Measurements from ENCODE around the gene CCNF.

- TF ChIP-seq, protein P1, sequence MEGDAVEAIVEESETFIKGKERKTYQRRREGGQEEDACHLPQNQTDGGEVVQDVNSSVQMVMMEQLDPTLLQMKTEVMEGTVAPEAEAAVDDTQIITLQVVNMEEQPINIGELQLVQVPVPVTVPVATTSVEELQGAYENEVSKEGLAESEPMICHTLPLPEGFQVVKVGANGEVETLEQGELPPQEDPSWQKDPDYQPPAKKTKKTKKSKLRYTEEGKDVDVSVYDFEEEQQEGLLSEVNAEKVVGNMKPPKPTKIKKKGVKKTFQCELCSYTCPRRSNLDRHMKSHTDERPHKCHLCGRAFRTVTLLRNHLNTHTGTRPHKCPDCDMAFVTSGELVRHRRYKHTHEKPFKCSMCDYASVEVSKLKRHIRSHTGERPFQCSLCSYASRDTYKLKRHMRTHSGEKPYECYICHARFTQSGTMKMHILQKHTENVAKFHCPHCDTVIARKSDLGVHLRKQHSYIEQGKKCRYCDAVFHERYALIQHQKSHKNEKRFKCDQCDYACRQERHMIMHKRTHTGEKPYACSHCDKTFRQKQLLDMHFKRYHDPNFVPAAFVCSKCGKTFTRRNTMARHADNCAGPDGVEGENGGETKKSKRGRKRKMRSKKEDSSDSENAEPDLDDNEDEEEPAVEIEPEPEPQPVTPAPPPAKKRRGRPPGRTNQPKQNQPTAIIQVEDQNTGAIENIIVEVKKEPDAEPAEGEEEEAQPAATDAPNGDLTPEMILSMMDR (IDR thresholded peaks at IDR 0.05; ENCODE audit: low read depth, low read length) = no peak
- TF ChIP-seq POLR2A (IDR thresholded peaks at IDR 0.05; ENCODE audit: extremely low read depth, insufficient read length) = no peak
- TF ChIP-seq MYC (IDR thresholded peaks at IDR 0.05; ENCODE audit: low read depth, low read length) = no peak
- no peak for TF ChIP-seq MAX (IDR thresholded peaks at IDR 0.05; ENCODE audit: low read depth, low read length)
These were observed 8.0 kb downstream of the CCNF start for GRCh38 chr16:2437032-2437790.
